Measurements from ENCODE around the gene SGSM2. TPM values are rescaled to one million over a fixed set of nuclear protein-coding genes. Genes with fewer than 3 reads are reported as not detected.

SGSM2 gene
- total RNA-seq, 4 donors from 2014 or later = 31.5 to 93.3 (median 63.7) TPM

DNA sequence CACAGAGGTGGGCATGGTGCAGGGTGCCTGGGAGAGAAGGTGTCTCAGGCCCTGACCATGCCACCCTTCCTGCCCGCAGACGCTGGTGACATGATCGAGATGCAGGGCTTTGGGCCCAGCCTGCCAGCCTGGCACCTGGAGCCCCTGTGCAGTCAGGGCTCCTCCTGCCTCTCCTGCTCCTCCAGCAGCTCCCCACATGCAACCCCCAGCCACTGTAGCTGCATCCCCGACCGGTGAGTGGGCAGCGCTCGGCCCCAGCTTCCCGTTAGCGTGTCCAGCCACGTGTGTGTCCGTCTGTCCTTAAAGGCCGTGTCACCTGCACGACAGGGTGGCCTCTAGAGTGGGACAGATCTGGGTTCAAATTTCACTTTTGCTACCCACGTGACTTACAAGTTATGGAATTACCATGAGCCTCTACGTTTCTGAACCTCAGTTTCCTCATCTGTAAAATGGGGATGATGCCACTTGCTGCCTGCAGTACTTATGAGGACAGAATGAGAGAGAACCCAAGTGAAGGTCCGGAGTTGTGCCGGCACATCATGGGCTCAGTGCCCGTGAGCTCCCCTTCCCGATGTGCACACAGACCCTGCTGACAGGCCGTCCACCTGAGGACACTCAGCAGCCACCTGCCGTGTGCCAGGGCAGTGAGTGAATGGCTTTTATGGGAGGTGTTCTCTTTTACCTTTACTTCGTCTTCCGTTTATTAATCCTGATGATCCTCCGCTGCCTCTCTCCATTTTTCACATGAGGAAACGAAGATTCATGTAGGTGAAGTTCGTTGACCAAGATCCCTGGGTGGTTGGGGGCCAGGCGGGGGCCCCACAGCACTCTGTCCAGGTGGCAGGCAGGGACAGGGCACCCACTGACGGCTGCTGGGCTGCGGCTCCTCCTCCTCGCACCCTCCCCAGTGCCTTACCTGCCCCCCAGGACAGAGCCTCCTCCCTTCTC lies 34.2 kb downstream of the SGSM2 start:
- Histone ChIP-seq H3K27me3 (no peaks in the 10 kb centered on the region), H3K9me3 (no peaks in the 10 kb centered on the region), H3K4me1 (peaks cover 0 to 6% (median 0%) of the 10 kb centered on the region in 4 donors), H3K4me3 (no peak overlapping the region), H3K36me3 (peaks cover 0 to 100% (median 8%) of the 10 kb centered on the region in 3 donors), H3K27ac (no peak overlapping the region)
- TF ChIP-seq, protein P1, sequence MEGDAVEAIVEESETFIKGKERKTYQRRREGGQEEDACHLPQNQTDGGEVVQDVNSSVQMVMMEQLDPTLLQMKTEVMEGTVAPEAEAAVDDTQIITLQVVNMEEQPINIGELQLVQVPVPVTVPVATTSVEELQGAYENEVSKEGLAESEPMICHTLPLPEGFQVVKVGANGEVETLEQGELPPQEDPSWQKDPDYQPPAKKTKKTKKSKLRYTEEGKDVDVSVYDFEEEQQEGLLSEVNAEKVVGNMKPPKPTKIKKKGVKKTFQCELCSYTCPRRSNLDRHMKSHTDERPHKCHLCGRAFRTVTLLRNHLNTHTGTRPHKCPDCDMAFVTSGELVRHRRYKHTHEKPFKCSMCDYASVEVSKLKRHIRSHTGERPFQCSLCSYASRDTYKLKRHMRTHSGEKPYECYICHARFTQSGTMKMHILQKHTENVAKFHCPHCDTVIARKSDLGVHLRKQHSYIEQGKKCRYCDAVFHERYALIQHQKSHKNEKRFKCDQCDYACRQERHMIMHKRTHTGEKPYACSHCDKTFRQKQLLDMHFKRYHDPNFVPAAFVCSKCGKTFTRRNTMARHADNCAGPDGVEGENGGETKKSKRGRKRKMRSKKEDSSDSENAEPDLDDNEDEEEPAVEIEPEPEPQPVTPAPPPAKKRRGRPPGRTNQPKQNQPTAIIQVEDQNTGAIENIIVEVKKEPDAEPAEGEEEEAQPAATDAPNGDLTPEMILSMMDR (IDR thresholded peaks at IDR 0.05) = no peak
- no peak for TF ChIP-seq EP300 (IDR thresholded peaks at IDR 0.05)
- TF ChIP-seq POLR2A (IDR thresholded peaks at IDR 0.05) = no peak
- WGBS, 2 donors = 94% methylated on average over 26 to 30 of the region's 30 CpGs
- no peak for DNase-seq (ENCODE audit: low spot score in 2 of 2)

DNA sequence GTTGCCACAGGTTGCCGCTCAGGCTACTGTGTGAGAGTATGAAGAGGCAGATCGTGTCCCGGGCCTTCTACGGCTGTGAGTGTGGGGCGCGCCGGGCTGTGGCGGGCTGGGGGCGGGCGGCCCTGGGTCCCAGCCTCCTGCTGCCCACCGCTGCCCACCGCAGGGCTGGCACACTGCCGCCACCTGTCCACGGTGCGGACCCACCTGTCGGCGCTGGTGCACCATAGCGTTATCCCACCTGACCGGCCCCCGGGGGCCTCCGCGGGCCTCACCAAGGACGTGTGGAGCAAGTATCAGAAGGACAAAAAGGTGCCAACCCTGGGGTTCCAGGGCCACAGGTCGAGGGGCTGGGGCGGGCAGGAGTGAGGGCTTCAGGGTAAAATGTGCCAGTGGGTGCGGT lies 34.9 kb downstream of the SGSM2 start:
- H3K4me1 ChIP-seq = peaks cover 0 to 6% (median 0%) of the 10 kb centered on the region in 4 donors
- no peak overlapping the region for H3K27ac ChIP-seq
- H3K36me3 ChIP-seq = peaks cover 0 to 100% (median 8%) of the 10 kb centered on the region in 3 donors
- H3K4me3 ChIP-seq = no peak overlapping the region
- no peak for TF ChIP-seq EP300 (IDR thresholded peaks at IDR 0.05)
- WGBS, 2 donors = 89 to 94% methylated on average over 16 to 25 of the region's 26 CpGs
- no peaks in the 10 kb centered on the region for H3K9me3 ChIP-seq
- DNase-seq (ENCODE audit: low spot score in 2 of 2) = no peak
- no peaks in the 10 kb centered on the region for H3K27me3 ChIP-seq

DNA sequence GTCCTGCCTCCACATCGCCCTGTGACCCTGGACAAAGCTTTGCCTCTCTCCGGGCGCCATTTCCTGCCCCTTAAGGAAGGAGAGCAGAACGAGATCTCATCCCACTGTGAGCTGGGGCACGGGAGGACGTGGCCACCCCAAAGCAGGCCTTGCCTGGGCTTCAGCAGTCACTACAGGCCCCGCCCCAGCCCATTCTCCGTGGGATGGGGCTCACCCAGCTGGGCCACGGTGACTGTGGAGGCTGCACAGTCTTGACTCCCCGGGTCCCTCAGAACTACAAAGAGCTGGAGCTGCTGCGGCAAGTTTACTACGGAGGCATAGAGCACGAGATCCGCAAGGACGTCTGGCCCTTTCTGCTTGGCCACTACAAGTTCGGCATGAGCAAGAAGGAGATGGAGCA lies 35.4 kb downstream of the SGSM2 start:
- H3K27ac ChIP-seq = no peak overlapping the region
- no peaks in the 10 kb centered on the region for H3K9me3 ChIP-seq
- H3K36me3 ChIP-seq = peaks cover 0 to 100% (median 8%) of the 10 kb centered on the region in 3 donors
- H3K27me3 ChIP-seq = no peaks in the 10 kb centered on the region
- peaks cover 0 to 6% (median 0%) of the 10 kb centered on the region in 4 donors for H3K4me1 ChIP-seq
- WGBS, 2 donors = 80 to 90% methylated on average over 7 to 15 of the region's 16 CpGs
- H3K4me3 ChIP-seq = no peak overlapping the region
- TF ChIP-seq EP300 (IDR thresholded peaks at IDR 0.05) (no peak), POLR2A (IDR thresholded peaks at IDR 0.05) (no peak)
- TF ChIP-seq, protein P1 (IDR thresholded peaks at IDR 0.05) = no peak
- no peak for DNase-seq (ENCODE audit: low spot score in 2 of 2)

DNA sequence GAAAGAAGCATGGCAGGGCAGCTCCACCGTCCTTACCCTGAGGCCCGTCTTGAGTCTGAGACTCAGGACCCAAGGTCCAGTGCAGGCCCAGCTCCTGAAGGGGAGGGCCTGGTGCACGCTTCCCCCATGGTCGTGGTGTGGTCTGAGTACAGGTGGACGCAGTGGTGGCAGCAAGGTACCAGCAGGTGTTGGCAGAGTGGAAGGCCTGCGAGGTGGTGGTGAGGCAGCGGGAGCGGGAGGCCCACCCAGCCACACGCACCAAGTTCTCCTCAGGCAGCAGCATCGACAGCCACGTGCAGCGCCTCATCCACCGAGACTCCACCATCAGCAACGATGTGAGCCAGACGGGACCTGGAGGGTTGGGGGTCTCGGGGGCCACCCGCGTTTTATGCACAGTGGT lies 35.9 kb downstream of the SGSM2 start:
- peaks cover 0 to 6% (median 0%) of the 10 kb centered on the region in 4 donors for H3K4me1 ChIP-seq
- 93 to 94% methylated on average over 7 to 13 of the region's 18 CpGs for WGBS, 2 donors
- TF ChIP-seq POLR2A (IDR thresholded peaks at IDR 0.05) = no peak
- TF ChIP-seq, protein P1 (IDR thresholded peaks at IDR 0.05) = no peak
- no peak for TF ChIP-seq EP300 (IDR thresholded peaks at IDR 0.05)
- no peaks in the 10 kb centered on the region for H3K9me3 ChIP-seq
- no peak overlapping the region for H3K27ac ChIP-seq
- H3K4me3 ChIP-seq = no peak overlapping the region
- no peak for DNase-seq (ENCODE audit: low spot score in 2 of 2)
- H3K36me3 ChIP-seq = peaks cover 0 to 100% (median 8%) of the 10 kb centered on the region in 3 donors
- no peaks in the 10 kb centered on the region for H3K27me3 ChIP-seq

- peaks cover 0 to 99% (median 13%) of the 10 kb centered on the region in 3 donors for H3K36me3 ChIP-seq
- H3K27ac ChIP-seq = no peak overlapping the region
- no peak overlapping the region for H3K4me3 ChIP-seq
- DNase-seq (ENCODE audit: low spot score in 2 of 2) = no peak
- H3K4me1 ChIP-seq = peaks cover 0 to 4% (median 0%) of the 10 kb centered on the region in 4 donors
- H3K9me3 ChIP-seq = no peaks in the 10 kb centered on the region
- TF ChIP-seq, protein P1 (IDR thresholded peaks at IDR 0.05) = no peak
- TF ChIP-seq POLR2A (IDR thresholded peaks at IDR 0.05) (no peak), EP300 (IDR thresholded peaks at IDR 0.05) (no peak)
- no peaks in the 10 kb centered on the region for H3K27me3 ChIP-seq
- 66 to 67% methylated on average over 11 of the region's 11 CpGs for WGBS, 2 donors
These were observed 37.4 kb downstream of the SGSM2 start for GRCh38 chr17:2374549-2375285.

Data from tibial nerve (tissue), 4 donors.